Glutamatergic neuron (in vitro differentiated cells): ENCODE data around the gene TAOK1. TPM values are rescaled to one million over a fixed set of nuclear protein-coding genes. Genes with fewer than 3 reads are reported as not detected.

Experiments used
- DNase-seq: peaks from one replicate; pipeline ENCODE4 v3.0.0; 2022
- H3K27ac Mint-ChIP-seq: one replicate; pipeline ENCODE4 v1.8.0; 2020; ENCODE audit warnings: mild to moderate bottlenecking, mixed read lengths, inconsistent platforms; ENCODE audit not compliant: unreplicated experiment
- H3K27me3 Mint-ChIP-seq: one replicate; pipeline ENCODE4 v1.8.0; 2020; ENCODE audit warnings: mild to moderate bottlenecking, moderate library complexity, mixed read lengths, inconsistent platforms; ENCODE audit not compliant: unreplicated experiment
- H3K36me3 Mint-ChIP-seq: one replicate; pipeline ENCODE4 v1.8.0; 2020; ENCODE audit warnings: mild to moderate bottlenecking, mixed read lengths, inconsistent platforms; ENCODE audit not compliant: unreplicated experiment
- H3K4me1 Mint-ChIP-seq: one replicate; pipeline ENCODE4 v1.8.0; 2020; ENCODE audit warnings: mild to moderate bottlenecking, low read depth, mixed read lengths, inconsistent platforms; ENCODE audit not compliant: unreplicated experiment
- H3K4me3 Mint-ChIP-seq: one replicate; pipeline ENCODE4 v1.8.0; 2020; ENCODE audit warnings: mild to moderate bottlenecking, mixed read lengths, inconsistent platforms; ENCODE audit not compliant: unreplicated experiment
- H3K9me3 Mint-ChIP-seq: one replicate; pipeline ENCODE4 v1.8.0; 2020; ENCODE audit warnings: mild to moderate bottlenecking, moderate library complexity, mixed read lengths, inconsistent platforms; ENCODE audit not compliant: unreplicated experiment
- CTCF ChIP-seq: fragments of 200-600 bp; sonication (generic); IDR thresholded peaks from one replicate; pipeline ENCODE4 v1.5.0; 2021; ENCODE audit not compliant: partially characterized antibody, unreplicated experiment
- total RNA-seq: library from RNA; stranded (reverse); fragmentation: NEBNext Ultra II Directional; extraction: Animal tissue kit (Norgen Biotek cat#: 25700); gene quantifications from one replicate; pipeline ENCODE4 v1.2.1, GENCODE V29; 2021; ENCODE audit not compliant: unreplicated experiment

TAOK1 gene
- total RNA-seq, 1 donor from 2014 or later = 133 TPM

DNA sequence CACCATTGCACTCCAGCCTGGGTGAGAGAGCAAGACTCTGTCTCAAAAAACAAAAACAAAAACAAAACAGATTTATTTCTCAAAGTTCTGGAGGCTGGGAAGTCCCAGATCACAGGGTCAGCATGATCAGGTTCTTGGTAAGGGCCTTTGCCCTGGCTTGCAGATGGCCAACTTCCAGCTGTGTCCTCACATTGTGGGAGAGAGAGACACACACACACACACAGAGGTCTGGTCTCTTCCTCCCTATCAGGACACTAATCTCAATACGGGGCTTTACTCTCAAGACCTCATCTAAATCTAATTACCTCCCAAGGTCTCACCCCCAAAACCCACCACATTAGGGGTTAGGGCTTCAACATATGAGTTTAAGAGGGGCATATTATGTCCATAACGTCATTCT is 26.4 kb upstream of the TAOK1 start:
- H3K4me1 Mint-ChIP-seq = no peaks in the 10 kb centered on the region
- no peak for DNase-seq
- no peaks in the 10 kb centered on the region for H3K36me3 Mint-ChIP-seq
- H3K27ac Mint-ChIP-seq = no peak overlapping the region
- no peaks in the 10 kb centered on the region for H3K27me3 Mint-ChIP-seq
- H3K9me3 Mint-ChIP-seq = no peaks in the 10 kb centered on the region
- TF ChIP-seq CTCF = no peak
- no peak overlapping the region for H3K4me3 Mint-ChIP-seq

GRCh38 chr17:29364691-29365090 is 25.5 kb upstream of the TAOK1 start:
- H3K4me1 Mint-ChIP-seq = no peaks in the 10 kb centered on the region
- no peaks in the 10 kb centered on the region for H3K36me3 Mint-ChIP-seq
- no peak overlapping the region for H3K27ac Mint-ChIP-seq
- no peaks in the 10 kb centered on the region for H3K9me3 Mint-ChIP-seq
- H3K27me3 Mint-ChIP-seq = no peaks in the 10 kb centered on the region
- no peak for DNase-seq
- no peak overlapping the region for H3K4me3 Mint-ChIP-seq
- TF ChIP-seq CTCF = no peak

DNA sequence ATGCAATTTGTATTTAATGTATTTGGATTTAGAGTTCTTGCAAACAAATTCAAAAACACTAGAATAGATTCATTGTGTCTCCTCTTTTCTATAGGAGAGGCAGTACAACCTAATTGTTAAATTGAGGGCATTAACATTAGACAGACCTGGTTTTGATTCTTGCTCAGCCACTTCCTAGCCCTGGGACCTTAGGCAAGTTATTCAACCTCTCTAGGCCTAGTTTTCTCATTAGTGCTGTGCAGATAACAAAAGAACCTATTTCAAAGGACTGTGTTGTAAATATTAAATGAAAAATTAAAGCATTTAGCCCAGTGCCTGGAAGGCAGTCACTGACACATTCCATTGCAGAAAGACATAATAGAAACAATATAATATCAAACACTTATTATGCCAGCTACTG is 22.0 kb upstream of the TAOK1 start:
- Mint-ChIP-seq H3K27me3 (no peaks in the 10 kb centered on the region), H3K4me3 (no peak overlapping the region), H3K27ac (no peak overlapping the region), H3K9me3 (no peaks in the 10 kb centered on the region), H3K36me3 (no peaks in the 10 kb centered on the region), H3K4me1 (no peaks in the 10 kb centered on the region)
- no peak for TF ChIP-seq CTCF
- DNase-seq = no peak

- Mint-ChIP-seq H3K36me3 (no peaks in the 10 kb centered on the region), H3K9me3 (no peaks in the 10 kb centered on the region)
Measured at GRCh38 chr17:29368926-29369325, 21.2 kb upstream of the TAOK1 start.

More at GRCh38 chr17:29368926-29369325, 21.2 kb upstream of the TAOK1 start:
- Mint-ChIP-seq H3K4me1 (no peaks in the 10 kb centered on the region), H3K4me3 (no peak overlapping the region), H3K27me3 (no peaks in the 10 kb centered on the region), H3K27ac (no peak overlapping the region)
- DNase-seq = no peak
- no peak for TF ChIP-seq CTCF
